Left ventricle myocardium inferior (tissue), 1 donor: ENCODE measurements around the gene FBXO34. TPM values are rescaled to one million over a fixed set of nuclear protein-coding genes. Genes with fewer than 3 reads are reported as not detected.

Experiments used
- DNase-seq: peaks from one replicate; pipeline ENCODE4 v3.0.0-alpha.2; 2020
- H3K27ac ChIP-seq: fragments of 200-600 bp; replicated peaks from 2 replicates; pipeline ENCODE4 v1.8.0; 2021
- H3K27me3 ChIP-seq: fragments of 200-600 bp; 2 replicates; pipeline ENCODE4 v1.8.0; 2021; ENCODE audit warnings: low read depth
- H3K36me3 ChIP-seq: fragments of 200-600 bp; 2 replicates; pipeline ENCODE4 v1.8.0; 2021
- H3K4me1 ChIP-seq: fragments of 200-600 bp; 2 replicates; pipeline ENCODE4 v1.8.0; 2021
- H3K4me3 ChIP-seq: fragments of 200-600 bp; 2 replicates; pipeline ENCODE4 v1.8.0; 2021; ENCODE audit warnings: mild to moderate bottlenecking, moderate library complexity
- H3K9me3 ChIP-seq: fragments of 200-600 bp; replicated peaks from 2 replicates; pipeline ENCODE4 v1.8.0; 2021
- CTCF ChIP-seq: fragments of 200-600 bp; IDR thresholded peaks from 2 replicates; pipeline ENCODE4 v1.8.0; 2021; ENCODE audit warnings: antibody characterized with exemption, mild to moderate bottlenecking, borderline replicate concordance
- intact Hi-C: fragments of 100-400 bp; cut with micrococcal nuclease; formaldehyde crosslinking; loops from one replicate; pipeline ENCODE4 v1.11.0; 2022
- total RNA-seq: library from RNA; stranded (reverse); fragmentation: NEBNext Ultra II Directional; extraction: Animal tissue kit (Norgen Biotek cat#: 25700); gene quantifications from one replicate; pipeline ENCODE4 v1.2.1, GENCODE V29; 2021
- donor health status: DM: no; HTN: yes; CAD: no; lungs with severe emphysema.

The FBXO34 gene
- total RNA-seq, 1 donor from 2014 or later, result 22.4 TPM

GRCh38 chr14:55288439-55288838, 17.2 kb downstream of the FBXO34 start:
- Histone ChIP-seq H3K36me3 (no peaks in the 10 kb centered on the region), H3K4me1 (peaks cover 35% of the 10 kb centered on the region), H3K27ac (no peak overlapping the region), H3K9me3 (no peaks in the 10 kb centered on the region), H3K27me3 (no peaks in the 10 kb centered on the region), H3K4me3 (no peak overlapping the region)
- no peak for TF ChIP-seq CTCF
- intact Hi-C loops, result no loop called here
- DNase-seq, result no peak

- no peak overlapping the region for H3K27ac ChIP-seq
- intact Hi-C loops, result no loop called here
- H3K27me3 ChIP-seq, result no peaks in the 10 kb centered on the region
- TF ChIP-seq CTCF, result no peak
- no peak overlapping the region for H3K4me3 ChIP-seq
- peaks cover 36% of the 10 kb centered on the region for H3K4me1 ChIP-seq
- DNase-seq, result no peak
- no peaks in the 10 kb centered on the region for H3K9me3 ChIP-seq
- H3K36me3 ChIP-seq, result no peaks in the 10 kb centered on the region
Observed at GRCh38 chr14:55291480-55292081, 20.4 kb downstream of the FBXO34 start.

GRCh38 chr14:55294603-55295002, 23.4 kb downstream of the FBXO34 start:
- Histone ChIP-seq H3K27ac (no peak overlapping the region), H3K4me3 (no peak overlapping the region), H3K9me3 (no peaks in the 10 kb centered on the region), H3K4me1 (peaks cover 44% of the 10 kb centered on the region), H3K27me3 (no peaks in the 10 kb centered on the region), H3K36me3 (peaks cover 12% of the 10 kb centered on the region)
- intact Hi-C loops, result no loop called here
- no peak for TF ChIP-seq CTCF
- DNase-seq, result no peak

- Histone ChIP-seq H3K9me3 (no peaks in the 10 kb centered on the region), H3K27me3 (no peaks in the 10 kb centered on the region), H3K4me1 (peaks cover 70% of the 10 kb centered on the region), H3K36me3 (peaks cover 12% of the 10 kb centered on the region), H3K27ac (no peak overlapping the region), H3K4me3 (no peak overlapping the region)
- DNase-seq, result no peak
- no peak for TF ChIP-seq CTCF
- intact Hi-C loops, result no loop called here
Observed at GRCh38 chr14:55297611-55298499, 26.6 kb downstream of the FBXO34 start.

GRCh38 chr14:55298500-55298822, 27.2 kb downstream of the FBXO34 start:
- Histone ChIP-seq H3K4me1 (peaks cover 77% of the 10 kb centered on the region), H3K27ac (no peak overlapping the region), H3K27me3 (no peaks in the 10 kb centered on the region), H3K4me3 (no peak overlapping the region), H3K36me3 (peaks cover 12% of the 10 kb centered on the region), H3K9me3 (no peaks in the 10 kb centered on the region)
- intact Hi-C loops, result no loop called here
- no peak for TF ChIP-seq CTCF
- no peak for DNase-seq
